HS-27A (cell line): ENCODE data around the gene DUS3L.

Source experiments
- DNase-seq: peaks from one replicate; pipeline ENCODE4 v3.0.0-alpha.2; 2012; ENCODE audit warnings: low read depth, missing footprints

DUS3L gene

DNA sequence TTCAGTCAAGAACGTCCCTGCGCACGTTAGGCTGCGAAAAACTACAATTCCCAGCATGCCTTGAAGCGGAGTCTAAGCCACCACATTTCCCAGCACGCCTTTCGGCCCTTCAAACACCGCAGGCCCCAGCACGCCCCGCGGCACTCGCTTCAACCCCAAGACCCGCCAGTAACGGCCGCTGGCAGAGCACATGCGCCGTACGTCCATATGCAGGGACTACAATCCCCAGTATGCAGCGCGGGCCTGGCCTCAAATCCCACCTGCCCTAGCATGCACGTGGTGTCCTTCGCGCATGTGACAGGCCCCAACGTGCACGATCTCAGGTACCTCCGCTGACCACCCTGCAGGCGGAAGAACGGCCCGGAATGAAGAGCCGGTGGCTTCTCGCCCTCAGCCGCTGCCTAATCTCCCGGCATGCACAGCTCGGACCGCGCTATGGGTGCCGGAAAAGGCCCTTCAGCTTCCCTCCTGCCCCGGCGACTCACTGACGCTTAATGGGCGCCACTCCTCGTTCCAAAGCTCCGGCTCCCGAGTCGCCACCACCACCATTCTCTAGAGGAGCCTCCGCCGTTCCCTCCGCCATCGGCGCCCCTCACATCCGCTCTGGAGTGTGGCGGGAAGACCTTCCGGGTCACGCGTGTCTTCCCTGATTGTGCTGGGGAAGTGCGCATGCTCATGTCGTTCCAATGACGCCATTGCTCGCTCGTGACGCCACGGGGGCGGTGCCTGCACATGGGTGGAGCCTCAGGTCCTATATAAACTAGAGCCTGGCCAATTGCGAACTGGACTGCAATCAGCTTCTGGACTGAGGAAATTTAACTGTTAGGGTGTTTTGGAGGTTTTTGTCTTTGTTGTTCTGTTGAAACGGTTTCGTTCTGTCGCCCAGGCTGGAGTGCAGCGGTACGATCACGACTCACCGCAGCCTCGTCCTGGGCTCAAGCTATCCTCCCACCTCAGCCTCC, at the start of gene DUS3L:
TSS of gene DUS3L (minus strand) at position 605 of the 962 bp plus-strand sequence. CDS start at position 583, 22 bp downstream.
- DNase-seq, result peak; percentile 87

GRCh38 chr19:5839065-5840017, 48.4 kb upstream of the DUS3L start, which contains the start of gene FUT6:
FUT6 (minus strand) TSS chr19:5839702; CDS start chr19:5832567, 7,135 bp downstream.
- DNase-seq, result no peak

DNA sequence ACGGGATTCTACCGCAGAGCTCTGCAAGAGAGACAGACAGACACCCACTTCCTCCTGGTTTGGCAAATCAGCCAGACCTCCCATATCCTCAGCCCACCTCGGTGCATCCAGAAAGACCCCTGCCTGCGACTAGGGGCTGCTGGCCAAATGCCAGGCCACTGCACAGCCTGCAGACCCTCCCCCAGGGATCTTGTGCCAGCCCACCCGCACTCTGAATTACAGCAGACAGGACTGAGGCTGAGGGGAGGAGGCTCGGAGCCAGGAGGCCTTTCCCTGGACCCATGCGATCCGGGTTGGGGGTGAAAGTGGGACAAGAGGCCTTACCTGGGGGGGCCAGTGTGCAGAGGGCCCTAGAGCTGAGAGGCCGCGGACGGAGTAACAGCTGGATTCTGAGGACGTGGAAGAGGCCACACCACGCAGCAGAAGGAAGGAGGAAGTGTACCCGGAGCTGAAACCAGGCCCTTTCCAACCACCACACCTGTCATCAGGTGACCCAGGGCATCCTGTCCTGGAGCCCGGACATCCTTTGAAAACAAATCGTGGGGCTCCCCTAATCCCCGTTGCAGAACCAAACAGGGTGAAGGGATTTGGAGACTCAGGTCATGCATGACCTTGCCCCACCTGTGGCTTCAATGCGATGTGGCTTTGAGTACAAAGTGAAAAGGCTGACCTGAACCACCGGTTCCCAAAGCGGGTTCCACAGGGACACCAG, 47.5 kb upstream of the DUS3L start:
- no peak for DNase-seq

GRCh38 chr19:5837761-5838352, 46.9 kb upstream of the DUS3L start:
- no peak for DNase-seq

GRCh38 chr19:5832527-5833216, 41.7 kb upstream of the DUS3L start:
- DNase-seq, result no peak

DNA sequence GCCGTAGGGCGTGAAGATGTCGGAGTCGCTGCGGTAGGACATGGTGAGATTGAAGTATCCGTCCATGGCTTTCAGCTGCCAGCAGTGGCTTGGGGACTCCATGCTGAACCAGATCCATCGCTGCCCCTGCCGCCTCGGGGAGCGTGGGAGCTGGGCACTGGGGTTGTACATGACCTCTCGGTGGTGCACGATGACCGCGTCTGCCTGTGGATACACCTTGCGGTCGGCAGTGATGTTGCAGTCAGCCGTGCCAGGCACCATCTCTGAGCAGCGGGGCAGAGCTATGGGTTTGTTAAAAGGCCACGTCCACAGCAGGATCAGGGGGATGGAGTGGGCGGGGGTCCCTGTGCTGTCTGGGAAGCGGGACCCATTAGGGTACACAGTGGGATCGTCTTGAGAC, 41.1 kb upstream of the DUS3L start:
- DNase-seq, result no peak

DNA sequence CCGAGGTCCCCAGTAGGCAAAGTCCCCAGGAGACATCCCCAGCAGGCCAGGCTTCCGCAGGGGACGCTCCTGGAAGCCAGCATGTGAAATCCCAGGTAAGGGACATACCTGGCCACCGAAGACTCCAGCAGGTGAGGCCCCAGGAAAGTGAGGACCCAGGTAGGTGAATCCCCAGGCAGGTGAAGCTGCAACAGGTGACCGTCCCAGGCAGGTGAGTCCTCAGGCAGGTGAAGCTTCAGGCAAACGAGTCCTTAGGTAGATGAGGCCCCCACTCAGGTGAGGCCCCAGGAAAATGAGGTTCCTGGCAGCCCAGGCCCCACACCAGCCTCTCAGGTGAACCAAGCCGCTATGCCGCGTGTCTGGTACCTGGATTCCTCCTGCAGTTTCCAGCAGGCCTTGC, 40.2 kb upstream of the DUS3L start:
- DNase-seq, result no peak

DNA sequence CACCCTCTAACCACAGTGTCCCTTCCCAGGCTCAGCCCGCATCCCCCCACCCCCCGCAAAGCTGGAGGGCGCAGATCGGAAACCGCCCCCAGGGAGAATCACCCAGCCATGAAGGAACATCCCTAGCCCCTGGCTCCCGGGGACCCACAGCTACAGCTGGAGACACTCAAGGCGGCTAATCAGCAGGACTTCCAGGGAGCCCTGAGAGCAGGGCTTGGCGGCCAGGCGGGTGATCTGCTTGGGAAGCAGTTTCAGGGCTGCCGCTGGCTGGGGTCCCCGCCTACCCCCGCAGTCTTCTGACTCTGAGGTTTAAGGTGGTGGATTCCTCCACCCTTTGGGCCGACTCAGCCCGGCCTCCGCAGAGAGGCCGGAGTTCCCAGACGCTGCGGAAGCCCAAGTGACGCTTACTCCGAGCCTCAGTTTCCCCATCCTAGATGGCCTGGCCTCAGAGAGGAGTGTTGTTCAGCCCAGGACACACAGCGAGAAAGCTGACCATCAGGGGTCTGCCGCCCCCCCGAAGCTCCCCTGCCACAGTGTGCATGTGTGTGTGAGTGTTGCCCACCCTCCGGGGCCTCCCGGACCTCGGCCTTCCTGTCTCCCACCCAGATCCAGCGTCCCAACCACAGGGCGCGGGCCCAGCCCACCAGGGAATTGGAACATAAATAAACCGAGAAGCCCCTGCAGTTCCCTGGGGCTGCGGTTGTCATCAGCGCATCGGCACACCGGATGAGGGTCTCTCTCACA, 38.8 kb upstream of the DUS3L start:
- DNase-seq, result no peak

DNA sequence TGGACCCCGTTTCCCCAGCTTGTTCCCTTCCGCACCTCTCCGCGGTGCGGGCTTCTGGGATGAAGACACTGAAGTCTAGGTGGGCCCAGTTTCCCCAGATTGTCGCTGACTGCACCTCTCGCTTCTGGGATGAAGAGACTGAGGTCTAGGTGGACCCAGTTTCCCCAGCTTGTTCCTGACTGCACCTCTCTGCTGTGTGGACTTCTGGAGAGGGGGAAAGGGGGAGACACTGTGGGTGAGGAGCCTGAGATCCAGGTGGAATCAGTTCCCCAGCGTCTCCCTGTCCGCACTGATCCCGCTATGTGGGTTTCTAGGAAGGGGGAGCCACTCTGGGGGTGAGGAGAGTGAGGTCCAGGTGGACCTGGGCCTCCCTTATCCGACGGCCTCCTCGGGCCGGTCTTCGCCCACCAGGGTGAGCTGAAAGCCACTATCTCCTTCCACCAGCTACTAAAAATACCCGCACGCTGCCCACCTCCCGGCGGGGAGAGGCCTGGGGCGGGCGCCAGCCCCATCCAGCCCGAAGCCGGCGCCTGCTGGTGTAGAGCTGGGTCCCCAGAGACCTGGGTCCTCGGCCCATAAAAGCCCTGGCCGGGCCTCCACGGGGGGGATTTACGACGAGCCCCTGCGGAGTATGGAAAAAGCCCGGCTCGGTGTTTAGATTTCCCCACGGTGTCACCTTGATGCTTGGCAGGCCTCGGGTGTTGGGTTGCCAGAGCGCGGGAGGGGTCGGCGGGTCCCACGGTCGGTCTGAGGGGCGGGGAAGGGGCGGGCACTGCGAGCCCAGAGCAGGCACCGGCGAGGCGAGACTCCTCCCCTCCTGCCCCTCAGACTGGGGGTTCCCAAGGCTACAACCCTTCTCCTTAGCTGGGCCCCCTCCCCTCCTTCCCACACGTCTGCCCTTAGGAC, 38.0 kb upstream of the DUS3L start:
- no peak for DNase-seq

- DNase-seq, result peak; percentile 69
Observed at GRCh38 chr19:5827891-5828660, 37.1 kb upstream of the DUS3L start.

DNA sequence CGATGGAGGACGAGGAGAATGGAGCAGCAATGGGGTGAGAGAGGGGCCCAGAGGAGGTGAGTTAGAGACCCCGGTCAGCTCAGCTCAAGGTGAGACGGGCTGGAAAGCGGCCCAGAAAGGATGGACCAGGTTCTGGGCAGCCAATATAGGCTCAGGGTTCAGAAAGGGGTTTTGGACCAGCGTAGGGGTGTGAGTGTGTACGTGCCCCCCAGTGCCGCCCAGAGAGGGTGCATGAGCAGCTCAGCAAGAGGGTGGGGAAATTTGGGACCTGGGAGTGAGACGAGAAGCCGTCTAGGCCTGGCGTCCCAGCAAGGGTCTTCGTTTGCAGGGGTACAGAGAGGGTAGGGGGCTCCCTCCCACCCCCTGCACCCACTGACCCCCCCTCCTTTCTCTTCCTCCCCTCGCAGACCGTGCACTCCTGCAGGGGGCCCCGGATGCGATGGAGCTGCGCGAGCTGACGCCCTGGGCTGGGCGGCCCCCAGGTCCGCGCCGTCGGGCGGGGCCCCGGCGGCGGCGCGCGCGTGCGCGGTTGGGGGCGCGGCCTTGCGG, 36.5 kb upstream of the DUS3L start:
- no peak for DNase-seq

DNA sequence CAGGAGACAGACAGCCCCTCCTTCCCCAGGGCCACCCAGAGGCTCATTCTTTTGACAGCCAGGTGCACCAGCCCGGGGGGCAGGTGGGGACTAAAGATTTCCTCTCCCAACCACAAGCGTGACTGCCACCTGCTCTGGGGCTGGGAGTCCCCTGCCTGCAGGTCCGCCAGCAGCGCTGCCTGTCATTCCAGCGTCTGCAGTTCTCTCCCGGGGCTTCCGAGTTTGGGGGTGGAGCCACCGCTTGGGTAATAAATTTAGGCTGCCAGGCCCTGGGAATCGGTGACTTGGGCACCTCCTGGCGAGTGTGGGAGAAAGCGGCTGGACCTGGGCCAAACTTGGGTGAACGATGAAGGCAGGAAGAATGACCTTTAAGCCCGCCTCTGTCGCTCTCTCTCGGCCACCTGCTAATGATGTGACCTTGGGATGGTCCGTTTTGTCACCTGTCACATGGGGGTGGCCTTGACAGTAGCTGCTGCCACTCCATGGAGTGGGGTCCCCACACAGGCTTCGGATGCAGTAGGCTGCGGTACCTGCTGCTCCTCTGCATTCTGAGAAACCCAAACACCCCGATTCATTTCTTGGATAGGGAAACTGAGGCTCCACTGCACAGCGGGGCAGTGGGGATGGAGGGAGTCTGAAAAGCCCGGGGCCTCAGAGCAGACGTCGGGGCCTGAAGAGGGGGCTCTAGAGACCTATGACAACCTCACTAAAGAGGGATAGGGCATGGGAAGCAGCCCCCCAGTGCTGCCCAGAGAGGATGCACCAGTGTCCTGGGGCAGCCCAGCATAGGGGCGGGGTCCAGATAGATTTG, 35.8 kb upstream of the DUS3L start:
- DNase-seq, result no peak

GRCh38 chr19:5825178-5825577, 34.2 kb upstream of the DUS3L start:
- no peak for DNase-seq

- no peak for DNase-seq
Observed at GRCh38 chr19:5824751-5825150, 33.8 kb upstream of the DUS3L start.

DNA sequence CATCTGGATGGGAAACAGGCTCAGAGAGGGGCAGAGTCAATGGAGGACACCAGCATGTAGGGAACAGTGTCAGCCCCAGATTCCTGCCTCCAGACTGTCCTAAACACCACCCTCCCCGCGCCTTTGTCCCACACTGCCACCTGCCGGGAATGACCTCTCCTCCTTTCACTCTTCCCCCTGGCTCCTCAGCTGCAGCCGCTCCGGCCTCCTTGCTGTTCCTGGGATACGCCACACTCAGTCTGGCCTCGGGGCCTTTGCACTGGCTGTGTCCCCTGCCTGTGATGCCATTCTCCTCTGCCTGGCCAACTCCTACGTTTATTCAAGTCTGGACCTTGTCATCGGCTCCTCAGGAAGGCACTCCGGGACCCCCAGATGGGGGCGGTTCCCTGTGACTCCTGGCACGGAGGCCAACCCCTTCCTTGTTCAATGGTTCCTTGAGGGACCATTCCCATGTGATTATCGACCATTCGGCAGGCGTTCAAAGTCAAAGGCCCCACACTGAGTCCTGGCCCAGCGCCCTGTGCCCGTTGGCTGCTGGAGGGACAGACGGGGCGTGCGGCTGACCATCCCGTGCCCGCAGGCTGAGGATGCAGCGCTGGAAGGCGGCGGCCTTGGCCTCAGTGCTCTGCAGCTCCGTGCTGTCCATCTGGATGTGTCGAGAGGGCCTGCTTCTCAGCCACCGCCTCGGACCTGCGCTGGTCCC, 32.8 kb upstream of the DUS3L start:
- no peak for DNase-seq

DNA sequence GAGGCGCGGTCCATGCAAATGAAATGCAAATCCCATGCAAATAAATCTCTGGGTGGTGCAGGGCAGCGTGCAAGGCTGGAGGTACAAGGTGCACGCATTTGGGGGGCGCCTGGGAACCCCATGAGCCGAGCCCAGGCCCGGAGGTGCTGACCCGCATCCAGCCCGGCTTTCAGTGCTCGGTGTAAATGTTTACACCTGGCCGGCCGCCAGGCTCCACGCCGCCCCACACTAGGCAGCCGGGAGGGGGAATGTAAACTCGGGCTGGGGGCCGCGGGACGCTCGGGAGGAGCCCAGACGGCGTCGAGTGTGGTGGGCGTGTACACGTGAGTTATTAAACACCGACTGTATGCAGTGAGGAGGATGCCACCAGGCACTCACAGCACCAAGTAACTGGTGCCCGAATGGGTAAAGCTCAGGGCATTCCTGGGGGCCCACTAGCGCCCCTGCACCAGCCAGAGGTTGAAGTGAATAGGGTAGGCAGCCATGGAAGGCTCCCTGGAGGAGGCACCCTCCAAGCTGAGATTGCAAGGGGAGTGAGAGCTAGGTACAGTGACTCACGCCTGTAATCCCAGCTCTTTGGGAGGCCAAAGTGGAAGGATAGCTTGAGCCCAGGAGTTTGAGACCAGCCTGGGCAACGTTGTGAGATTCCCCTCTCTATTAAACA, 31.4 kb upstream of the DUS3L start:
- no peak for DNase-seq
